Caco-2 (cell line): ENCODE data around the gene RAD51D. TPM values are rescaled to one million over a fixed set of nuclear protein-coding genes. Genes with fewer than 3 reads are reported as not detected.
A peak's percentile ranks its signal among the peaks of the same experiment; 100 is the strongest.

Experiments
- BruUV-seq: library from RNA; stranded (reverse); fragments of 400-500 nt; replicated peaks from 2 replicates; lab custom pipeline; 2021; lab: Mats Ljungman, UMichigan
- CTCF ChIA-PET: fragments of 300-600 bp; sonication (Branson Sonifier 250); formaldehyde crosslinking; loops from one replicate; lab custom pipeline; 2022; ENCODE audit warnings: antibody characterized with exemption; lab: Charles Lee
- POLR2A ChIA-PET: fragments of 300-600 bp; sonication (Branson Sonifier 250); formaldehyde crosslinking; loops from one replicate; lab custom pipeline; 2022; ENCODE audit warnings: antibody characterized with exemption; lab: Charles Lee
- DNase-seq, 2 experiments: peaks; one replicate each; pipeline versions ENCODE4 v3.0.0 to v3.0.0-alpha.2; 2020 to 2022
- H3K27me3 ChIP-seq: replicated peaks from 2 replicates; pipeline ENCODE4 v1.6.0; 2011; ENCODE audit warnings: low read length; ENCODE audit not compliant: control insufficient read depth, insufficient read depth
- H3K36me3 ChIP-seq: 2 replicates; pipeline ENCODE4 v1.5.1; 2011; ENCODE audit warnings: low read length; ENCODE audit not compliant: control insufficient read depth, insufficient read depth
- H3K4me1 ChIP-seq: fragments of 250-450 bp; sonication (Bioruptor Pico); 2 replicates; pipeline ENCODE4 v1.5.1; 2020; ENCODE audit warnings: mild to moderate bottlenecking
- H3K4me3 ChIP-seq: 2 replicates; pipeline ENCODE4 v1.5.1; 2011; ENCODE audit warnings: low read depth, mild to moderate bottlenecking, control low read depth, low read length
- H3K9me3 ChIP-seq: fragments of 250-450 bp; sonication (Bioruptor Pico); 2 replicates; pipeline ENCODE4 v1.5.1; 2020; ENCODE audit warnings: mild to moderate bottlenecking, moderate library complexity
- H3K27ac Mint-ChIP-seq: one replicate; pipeline ENCODE4 v1.8.0; 2022; ENCODE audit warnings: mixed read lengths; ENCODE audit not compliant: unreplicated experiment
- H3K27me3 Mint-ChIP-seq: one replicate; pipeline ENCODE4 v1.8.0; 2022; ENCODE audit warnings: mixed read lengths; ENCODE audit not compliant: insufficient read depth, unreplicated experiment
- H3K36me3 Mint-ChIP-seq: one replicate; pipeline ENCODE4 v1.8.0; 2022; ENCODE audit warnings: mild to moderate bottlenecking, mixed read lengths; ENCODE audit not compliant: insufficient read depth, unreplicated experiment
- H3K4me1 Mint-ChIP-seq: one replicate; pipeline ENCODE4 v1.8.0; 2022; ENCODE audit warnings: low read depth, mixed read lengths; ENCODE audit not compliant: unreplicated experiment
- H3K4me3 Mint-ChIP-seq: one replicate; pipeline ENCODE4 v1.8.0; 2022; ENCODE audit warnings: mild to moderate bottlenecking, moderate library complexity, mixed read lengths; ENCODE audit not compliant: unreplicated experiment
- H3K9me3 Mint-ChIP-seq: one replicate; pipeline ENCODE4 v1.8.0; 2022; ENCODE audit warnings: mixed read lengths; ENCODE audit not compliant: unreplicated experiment
- intact Hi-C: fragments of 100-400 bp; cut with micrococcal nuclease; formaldehyde crosslinking; loops from one replicate; pipeline ENCODE4 v1.10.0; 2022; ENCODE audit not compliant: unreplicated experiment
- total RNA-seq: library from RNA; stranded (reverse); gene quantifications from 2 replicates; pipeline ENCODE4 v1.2.3, GENCODE V29; 2022
- TF ChIP-seq, protein P1 (sequence below), 2 experiments: fragments of 200-600 bp in 1 of 2; IDR thresholded peaks; 1 replicate in 1 of 2; 2 replicates in 1 of 2; pipeline versions ENCODE4 v1.5.1 to v1.8.0; 2011 to 2022; ENCODE audit warnings: antibody characterized with exemption in 1 of 2, control low read depth in 1 of 2, inconsistent platforms in 1 of 2, low read depth in 1 of 2, low read length in 1 of 2, mild to moderate bottlenecking in 1 of 2, moderate library complexity in 1 of 2; ENCODE audit not compliant: insufficient read depth in 1 of 2, severe bottlenecking in 1 of 2, unreplicated experiment in 1 of 2

RAD51D gene
- total RNA-seq, 1 experiment from 2014 or later: 31.8 TPM

DNA sequence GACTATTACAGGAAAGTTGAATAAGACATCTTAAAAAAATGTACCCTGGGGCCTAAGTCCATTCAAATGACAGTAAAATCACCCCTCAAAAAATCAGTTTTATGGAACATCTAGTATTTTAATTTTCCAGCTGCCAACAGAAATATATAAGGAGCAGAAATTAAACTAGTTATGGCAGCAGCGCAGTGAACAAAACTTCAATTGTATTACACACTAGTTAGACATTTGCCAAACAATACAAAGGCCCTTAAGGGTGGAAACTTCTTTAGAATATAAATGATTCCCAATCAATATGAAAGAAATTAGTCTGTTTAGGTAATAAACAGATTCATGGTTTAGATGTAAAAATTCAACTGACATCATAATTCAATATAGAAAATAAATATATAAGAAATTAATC lies 38.0 kb downstream of the RAD51D start:
- no peak overlapping the region for H3K4me3 Mint-ChIP-seq
- TF ChIP-seq, protein P1, sequence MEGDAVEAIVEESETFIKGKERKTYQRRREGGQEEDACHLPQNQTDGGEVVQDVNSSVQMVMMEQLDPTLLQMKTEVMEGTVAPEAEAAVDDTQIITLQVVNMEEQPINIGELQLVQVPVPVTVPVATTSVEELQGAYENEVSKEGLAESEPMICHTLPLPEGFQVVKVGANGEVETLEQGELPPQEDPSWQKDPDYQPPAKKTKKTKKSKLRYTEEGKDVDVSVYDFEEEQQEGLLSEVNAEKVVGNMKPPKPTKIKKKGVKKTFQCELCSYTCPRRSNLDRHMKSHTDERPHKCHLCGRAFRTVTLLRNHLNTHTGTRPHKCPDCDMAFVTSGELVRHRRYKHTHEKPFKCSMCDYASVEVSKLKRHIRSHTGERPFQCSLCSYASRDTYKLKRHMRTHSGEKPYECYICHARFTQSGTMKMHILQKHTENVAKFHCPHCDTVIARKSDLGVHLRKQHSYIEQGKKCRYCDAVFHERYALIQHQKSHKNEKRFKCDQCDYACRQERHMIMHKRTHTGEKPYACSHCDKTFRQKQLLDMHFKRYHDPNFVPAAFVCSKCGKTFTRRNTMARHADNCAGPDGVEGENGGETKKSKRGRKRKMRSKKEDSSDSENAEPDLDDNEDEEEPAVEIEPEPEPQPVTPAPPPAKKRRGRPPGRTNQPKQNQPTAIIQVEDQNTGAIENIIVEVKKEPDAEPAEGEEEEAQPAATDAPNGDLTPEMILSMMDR (IDR thresholded peaks at IDR 0.05; ENCODE audit: insufficient read depth in 1 of 2, low read depth in 1 of 2, low read length in 1 of 2, severe bottlenecking in 1 of 2, unreplicated experiment in 1 of 2): no peak
- intact Hi-C loops: no loop called here
- H3K27me3 Mint-ChIP-seq: no peaks in the 10 kb centered on the region
- no peak overlapping the region for H3K4me3 ChIP-seq
- BruUV-seq: no TSS peak
- H3K4me1 Mint-ChIP-seq: peaks cover 27% of the 10 kb centered on the region
- no peak for DNase-seq
- no peaks in the 10 kb centered on the region for H3K36me3 ChIP-seq
- no peaks in the 10 kb centered on the region for H3K27me3 ChIP-seq
- H3K4me1 ChIP-seq: peaks cover 28% of the 10 kb centered on the region
- H3K9me3 Mint-ChIP-seq: no peaks in the 10 kb centered on the region
- ChIA-PET CTCF (no interaction called here), POLR2A (no interaction called here)
- H3K27ac Mint-ChIP-seq: no peak overlapping the region
- H3K36me3 Mint-ChIP-seq: peaks cover 6% of the 10 kb centered on the region
- no peaks in the 10 kb centered on the region for H3K9me3 ChIP-seq

DNA sequence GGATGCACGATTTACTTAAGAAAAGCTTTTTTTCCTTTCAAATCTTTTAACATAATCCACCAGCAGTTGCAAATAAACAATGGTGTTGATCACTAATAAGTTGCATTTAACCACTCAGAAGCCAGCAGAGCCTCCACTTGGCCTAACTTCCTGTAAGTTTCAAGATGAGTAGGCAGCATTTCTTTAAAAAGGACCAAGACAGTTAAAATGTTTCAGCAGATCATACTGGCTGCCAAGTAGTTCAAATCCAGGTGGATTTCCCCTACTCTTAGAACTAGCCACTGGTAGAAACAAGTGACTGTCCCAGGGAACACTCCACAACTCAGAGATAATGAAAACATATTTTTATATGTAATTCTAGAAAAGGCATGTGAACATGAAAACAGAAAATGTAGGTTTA lies 39.1 kb downstream of the RAD51D start:
- H3K36me3 Mint-ChIP-seq: peaks cover 6% of the 10 kb centered on the region

DNA sequence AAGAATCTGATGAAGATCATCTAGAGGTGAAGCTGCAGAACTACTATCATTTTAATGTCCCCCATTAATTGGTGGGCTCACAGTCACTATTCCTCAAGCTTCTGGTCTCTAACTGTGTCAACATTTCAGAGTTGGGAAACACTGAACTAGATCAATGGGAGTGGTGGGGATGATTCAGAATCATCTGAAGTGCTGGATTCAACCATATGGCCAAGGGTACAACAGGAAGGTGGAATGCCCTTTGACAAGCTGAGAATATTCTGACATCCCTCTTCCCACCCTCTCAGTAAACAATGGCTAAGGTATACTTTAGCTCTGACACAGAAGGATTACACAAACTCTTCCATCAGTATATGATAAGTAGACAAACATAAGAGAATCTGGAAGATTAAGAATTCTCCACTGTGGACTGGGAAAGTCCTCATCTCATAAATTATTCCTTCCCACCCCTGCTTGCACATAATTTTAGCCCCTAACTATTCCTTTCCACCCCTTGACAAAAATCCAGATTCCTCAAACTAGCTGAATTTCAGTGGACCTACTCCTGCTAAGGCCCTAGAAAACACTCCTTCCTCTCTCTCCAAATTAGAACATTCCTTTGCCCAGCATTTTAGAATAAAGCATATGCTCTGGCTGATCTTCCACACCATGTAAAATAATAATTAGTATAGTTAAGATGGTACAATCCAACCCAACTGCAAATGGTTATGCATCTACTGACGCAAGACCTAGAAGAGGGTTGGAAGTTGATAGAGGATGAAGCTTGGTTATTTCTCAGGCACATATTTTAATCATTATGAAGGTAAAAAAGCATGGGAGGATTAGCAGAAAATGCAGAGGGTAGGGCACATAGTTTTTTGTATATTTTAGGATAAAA lies 39.9 kb downstream of the RAD51D start:
- ChIA-PET POLR2A (no interaction called here), CTCF (interaction anchor here (0.6 to 1.5 kb wide), 2 partner anchors 10 to 46 kb away, joined by 4 read pairs; no protein-coding TSS in a partner anchor)
- Histone ChIP-seq H3K9me3 (no peaks in the 10 kb centered on the region), H3K4me3 (no peak overlapping the region), H3K36me3 (no peaks in the 10 kb centered on the region), H3K4me1 (peaks cover 29% of the 10 kb centered on the region), H3K27me3 (no peaks in the 10 kb centered on the region)
- Mint-ChIP-seq H3K36me3 (peaks cover 6% of the 10 kb centered on the region), H3K4me1 (peaks cover 31% of the 10 kb centered on the region), H3K27me3 (no peaks in the 10 kb centered on the region), H3K27ac (peak overlapping the region; percentile 0), H3K4me3 (no peak overlapping the region), H3K9me3 (no peaks in the 10 kb centered on the region)
- peak in 1 of 2 experiments; percentile 23 for DNase-seq
- intact Hi-C loops: no loop called here
- no TSS peak for BruUV-seq
- TF ChIP-seq, protein P1 (IDR thresholded peaks at IDR 0.05; ENCODE audit: insufficient read depth in 1 of 2, low read depth in 1 of 2, low read length in 1 of 2, severe bottlenecking in 1 of 2, unreplicated experiment in 1 of 2): no peak

More for the DNA sequence above, 39.1 kb downstream of the RAD51D start:
- Mint-ChIP-seq H3K27ac (no peak overlapping the region), H3K9me3 (no peaks in the 10 kb centered on the region), H3K27me3 (no peaks in the 10 kb centered on the region), H3K4me1 (peaks cover 23% of the 10 kb centered on the region), H3K4me3 (no peak overlapping the region)
- Histone ChIP-seq H3K4me1 (peaks cover 28% of the 10 kb centered on the region), H3K27me3 (no peaks in the 10 kb centered on the region), H3K9me3 (no peaks in the 10 kb centered on the region), H3K36me3 (no peaks in the 10 kb centered on the region), H3K4me3 (no peak overlapping the region)
- TF ChIP-seq, protein P1 (IDR thresholded peaks at IDR 0.05; ENCODE audit: insufficient read depth in 1 of 2, low read depth in 1 of 2, low read length in 1 of 2, severe bottlenecking in 1 of 2, unreplicated experiment in 1 of 2): no peak
- no TSS peak for BruUV-seq
- CTCF ChIA-PET: interaction anchor here (1.5 kb wide), 1 partner anchor 9 kb away, joined by 4 read pairs; no protein-coding TSS in a partner anchor
- POLR2A ChIA-PET: no interaction called here
- intact Hi-C loops: no loop called here
- DNase-seq: no peak
